ENCODE data around the gene GPAT2. TPM values are rescaled to one million over a fixed set of nuclear protein-coding genes. Genes with fewer than 3 reads are reported as not detected.
"Not testable (repeated sequence)": the region's sequence is repeated elsewhere in the genome, so short reads cannot be mapped to it uniquely, and the experiment has no call there.

GPAT2 gene
- total RNA-seq, 1 experiment from 2014 or later = not detected

DNA sequence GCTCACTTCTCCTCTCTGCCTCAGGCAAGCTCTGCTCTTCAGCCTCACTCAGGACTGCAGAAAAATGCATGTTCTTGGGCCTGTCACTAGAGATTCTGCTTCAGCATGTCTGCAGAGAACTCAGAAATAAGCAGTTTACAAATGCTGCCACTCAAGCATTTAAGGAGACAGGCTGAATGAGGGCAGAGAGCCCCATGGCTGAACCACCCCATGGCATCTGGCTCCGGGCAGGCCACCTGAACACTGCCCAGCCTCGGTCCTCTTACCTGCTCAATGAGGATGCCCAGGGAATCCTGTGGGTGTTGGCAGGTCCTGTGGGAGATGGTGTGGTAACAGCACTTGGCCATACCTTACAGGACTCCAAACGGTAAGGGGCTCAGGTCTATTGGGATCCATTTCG lies 31.2 kb upstream of the GPAT2 start:
- H3K27me3 ChIP-seq (replicated peaks; ENCODE audit: control insufficient read depth, insufficient read depth, low read length); H3K4me1 ChIP-seq; H3K9me3 Mint-ChIP-seq (ENCODE audit: unreplicated experiment); H3K4me3 Mint-ChIP-seq (ENCODE audit: unreplicated experiment); H3K27ac Mint-ChIP-seq (ENCODE audit: unreplicated experiment); H3K9me3 ChIP-seq; BruUV-seq (replicated peaks); DNase-seq; H3K36me3 Mint-ChIP-seq (ENCODE audit: insufficient read depth, unreplicated experiment); intact Hi-C loops (cut with micrococcal nuclease; ENCODE audit: unreplicated experiment); H3K4me3 ChIP-seq (ENCODE audit: low read depth, low read length); H3K36me3 ChIP-seq (ENCODE audit: control insufficient read depth, insufficient read depth, low read length); H3K27me3 Mint-ChIP-seq (ENCODE audit: insufficient read depth, unreplicated experiment); CTCF ChIA-PET; POLR2A ChIA-PET: not testable (repeated sequence)
- peaks cover 11% of the 10 kb centered on the region for H3K4me1 Mint-ChIP-seq (ENCODE audit: low read depth, unreplicated experiment)

DNA sequence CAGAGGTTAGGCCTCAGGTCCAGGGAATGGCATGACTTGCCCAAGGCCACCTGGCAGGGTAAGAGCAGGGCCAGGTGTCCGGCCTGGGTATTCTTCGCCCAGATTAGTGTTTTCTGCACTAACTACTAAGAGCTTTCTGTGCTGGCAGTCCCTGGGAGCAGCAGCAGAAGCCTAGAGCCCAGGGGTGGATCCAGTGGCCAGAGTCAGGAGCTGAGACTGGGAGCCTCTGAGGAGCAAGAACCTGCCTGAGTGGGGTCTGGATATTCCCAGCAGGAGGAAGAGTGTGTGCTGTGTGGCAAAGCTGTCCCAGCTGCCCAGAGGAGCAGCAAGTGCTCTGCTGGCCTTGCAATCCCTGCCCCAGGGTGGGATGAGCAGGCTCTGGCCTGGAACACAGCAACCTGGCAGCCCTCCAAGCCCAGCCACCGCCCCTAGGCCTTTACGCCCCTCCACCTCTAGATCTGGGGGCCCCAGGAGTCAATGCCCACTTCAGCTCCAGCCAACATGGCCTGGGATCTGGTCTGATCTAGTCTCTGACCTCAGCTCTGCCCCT lies 30.7 kb upstream of the GPAT2 start:
- no peak for DNase-seq
- TF ChIP-seq, protein P1, sequence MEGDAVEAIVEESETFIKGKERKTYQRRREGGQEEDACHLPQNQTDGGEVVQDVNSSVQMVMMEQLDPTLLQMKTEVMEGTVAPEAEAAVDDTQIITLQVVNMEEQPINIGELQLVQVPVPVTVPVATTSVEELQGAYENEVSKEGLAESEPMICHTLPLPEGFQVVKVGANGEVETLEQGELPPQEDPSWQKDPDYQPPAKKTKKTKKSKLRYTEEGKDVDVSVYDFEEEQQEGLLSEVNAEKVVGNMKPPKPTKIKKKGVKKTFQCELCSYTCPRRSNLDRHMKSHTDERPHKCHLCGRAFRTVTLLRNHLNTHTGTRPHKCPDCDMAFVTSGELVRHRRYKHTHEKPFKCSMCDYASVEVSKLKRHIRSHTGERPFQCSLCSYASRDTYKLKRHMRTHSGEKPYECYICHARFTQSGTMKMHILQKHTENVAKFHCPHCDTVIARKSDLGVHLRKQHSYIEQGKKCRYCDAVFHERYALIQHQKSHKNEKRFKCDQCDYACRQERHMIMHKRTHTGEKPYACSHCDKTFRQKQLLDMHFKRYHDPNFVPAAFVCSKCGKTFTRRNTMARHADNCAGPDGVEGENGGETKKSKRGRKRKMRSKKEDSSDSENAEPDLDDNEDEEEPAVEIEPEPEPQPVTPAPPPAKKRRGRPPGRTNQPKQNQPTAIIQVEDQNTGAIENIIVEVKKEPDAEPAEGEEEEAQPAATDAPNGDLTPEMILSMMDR (IDR thresholded peaks at IDR 0.05; ENCODE audit: insufficient read depth in 1 of 2, low read depth in 1 of 2, low read length in 1 of 2, severe bottlenecking in 1 of 2, unreplicated experiment in 1 of 2) = no peak
- CTCF ChIA-PET = no interaction called here
- H3K27me3 ChIP-seq (replicated peaks; ENCODE audit: control insufficient read depth, insufficient read depth, low read length) = no peaks in the 10 kb centered on the region
- no peaks in the 10 kb centered on the region for H3K9me3 Mint-ChIP-seq (ENCODE audit: unreplicated experiment)
- no peaks in the 10 kb centered on the region for H3K27me3 Mint-ChIP-seq (ENCODE audit: insufficient read depth, unreplicated experiment)
- intact Hi-C loops (cut with micrococcal nuclease; ENCODE audit: unreplicated experiment) = no loop called here
- no peaks in the 10 kb centered on the region for H3K36me3 ChIP-seq (ENCODE audit: control insufficient read depth, insufficient read depth, low read length)
- H3K4me3 Mint-ChIP-seq (ENCODE audit: unreplicated experiment) = no peak overlapping the region
- H3K4me3 ChIP-seq (ENCODE audit: low read depth, low read length) = no peak overlapping the region
- no peak overlapping the region for H3K27ac Mint-ChIP-seq (ENCODE audit: unreplicated experiment)
- H3K4me1 ChIP-seq = 0 out of 2 replicates have a peak, but pooled peaks cover 6% of the 10 kb centered on the region
- H3K36me3 Mint-ChIP-seq (ENCODE audit: insufficient read depth, unreplicated experiment) = no peaks in the 10 kb centered on the region
- H3K9me3 ChIP-seq = no peaks in the 10 kb centered on the region
- no TSS peak for BruUV-seq (replicated peaks)
- POLR2A ChIA-PET = no interaction called here
- H3K4me1 Mint-ChIP-seq (ENCODE audit: low read depth, unreplicated experiment) = peaks cover 11% of the 10 kb centered on the region

DNA sequence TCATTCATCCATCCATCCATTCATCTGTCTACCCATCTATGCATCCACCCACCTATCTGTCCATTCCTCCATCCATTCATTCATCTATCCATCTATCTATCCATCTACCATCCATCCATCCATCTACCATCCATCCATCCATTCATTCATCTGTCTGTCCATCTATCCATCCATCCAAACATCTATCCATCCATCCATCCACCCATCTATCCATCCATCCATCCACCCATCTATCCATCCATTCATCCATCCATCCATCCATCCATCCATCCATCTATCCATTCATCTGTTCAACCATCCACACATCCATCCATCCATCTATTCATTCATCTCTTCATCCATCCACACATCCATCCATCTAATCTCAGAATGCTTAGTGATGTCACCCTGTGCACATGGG lies 30.0 kb upstream of the GPAT2 start:
- BruUV-seq (replicated peaks); H3K4me1 ChIP-seq; H3K9me3 ChIP-seq; POLR2A ChIA-PET; H3K4me3 ChIP-seq (ENCODE audit: low read depth, low read length); H3K9me3 Mint-ChIP-seq (ENCODE audit: unreplicated experiment); H3K36me3 Mint-ChIP-seq (ENCODE audit: insufficient read depth, unreplicated experiment); H3K36me3 ChIP-seq (ENCODE audit: control insufficient read depth, insufficient read depth, low read length); H3K27ac Mint-ChIP-seq (ENCODE audit: unreplicated experiment); H3K4me3 Mint-ChIP-seq (ENCODE audit: unreplicated experiment); intact Hi-C loops (cut with micrococcal nuclease; ENCODE audit: unreplicated experiment); DNase-seq; H3K27me3 ChIP-seq (replicated peaks; ENCODE audit: control insufficient read depth, insufficient read depth, low read length); H3K27me3 Mint-ChIP-seq (ENCODE audit: insufficient read depth, unreplicated experiment); CTCF ChIA-PET: not testable (repeated sequence)
- peaks cover 11% of the 10 kb centered on the region for H3K4me1 Mint-ChIP-seq (ENCODE audit: low read depth, unreplicated experiment)

DNA sequence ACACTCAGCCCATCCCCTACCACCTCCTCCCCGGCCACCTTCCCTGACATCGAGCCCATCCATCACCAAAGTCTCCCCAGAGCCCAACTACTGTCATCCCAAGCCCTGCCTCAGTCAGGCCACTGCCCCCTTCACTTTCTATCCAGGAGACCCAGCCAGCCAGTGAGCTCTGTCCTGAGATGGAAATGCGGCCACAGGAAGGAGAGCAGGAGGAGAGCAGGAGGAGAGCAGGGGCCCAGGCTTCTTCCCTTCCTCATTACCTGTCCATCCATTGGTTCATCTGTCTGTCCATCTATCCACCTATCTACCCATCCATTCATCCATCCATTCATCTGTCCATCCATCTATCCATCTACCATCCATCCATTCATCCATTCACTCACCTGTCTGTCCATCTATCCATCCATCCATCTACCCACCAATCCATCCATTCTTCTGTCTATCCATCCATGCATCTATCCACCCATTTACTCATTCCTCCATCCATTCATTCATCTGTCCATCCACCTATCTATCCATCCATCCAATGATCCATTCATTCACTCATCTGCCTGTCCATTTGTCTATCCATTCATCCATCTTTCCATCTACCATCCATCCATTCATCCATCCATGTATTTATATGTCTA lies 29.4 kb upstream of the GPAT2 start:
- H3K4me1 ChIP-seq; CTCF ChIA-PET; POLR2A ChIA-PET; H3K9me3 Mint-ChIP-seq (ENCODE audit: unreplicated experiment); H3K27me3 Mint-ChIP-seq (ENCODE audit: insufficient read depth, unreplicated experiment); H3K27me3 ChIP-seq (replicated peaks; ENCODE audit: control insufficient read depth, insufficient read depth, low read length); H3K4me3 Mint-ChIP-seq (ENCODE audit: unreplicated experiment); BruUV-seq (replicated peaks); DNase-seq; H3K9me3 ChIP-seq; H3K4me3 ChIP-seq (ENCODE audit: low read depth, low read length); H3K27ac Mint-ChIP-seq (ENCODE audit: unreplicated experiment); intact Hi-C loops (cut with micrococcal nuclease; ENCODE audit: unreplicated experiment); H3K36me3 Mint-ChIP-seq (ENCODE audit: insufficient read depth, unreplicated experiment); H3K36me3 ChIP-seq (ENCODE audit: control insufficient read depth, insufficient read depth, low read length): not testable (repeated sequence)
- H3K4me1 Mint-ChIP-seq (ENCODE audit: low read depth, unreplicated experiment) = peaks cover 11% of the 10 kb centered on the region

DNA sequence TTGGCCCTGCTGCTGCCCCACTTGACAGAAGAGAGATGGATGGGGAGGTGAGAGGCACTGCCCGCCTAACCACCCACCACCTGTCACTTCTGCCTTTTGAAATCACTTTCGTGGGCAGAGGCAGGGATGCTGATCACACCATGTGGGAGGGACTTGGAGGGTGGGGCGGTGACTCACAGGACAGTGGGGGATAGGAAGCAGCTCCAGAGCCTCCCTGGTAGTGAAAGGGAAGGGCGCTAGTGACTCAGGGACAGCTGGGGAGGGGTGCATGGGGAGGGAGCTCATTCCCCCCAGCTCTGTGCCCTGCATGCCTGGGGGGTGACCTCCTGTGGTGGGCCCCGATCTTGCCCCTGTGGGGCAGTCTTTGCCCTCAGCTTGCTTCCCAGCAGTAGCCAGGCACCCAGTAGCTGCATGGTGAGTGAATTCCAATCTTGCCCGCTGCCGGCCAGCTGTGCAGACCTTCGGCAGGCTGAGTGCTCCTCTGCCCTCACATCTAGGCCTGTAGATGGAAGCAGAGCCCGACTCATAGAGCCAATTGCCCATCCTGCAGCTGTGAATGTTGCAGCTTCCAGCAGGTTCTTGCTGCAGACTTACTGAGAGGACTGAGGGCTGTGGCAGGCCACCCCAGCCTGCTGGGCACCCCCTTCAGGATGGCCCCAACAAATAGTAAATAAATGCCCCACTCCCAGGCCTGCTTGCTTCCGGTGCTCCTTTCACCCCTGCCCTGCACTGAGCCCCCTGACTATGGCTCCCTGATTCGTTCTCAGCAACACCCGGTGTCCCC lies 28.6 kb upstream of the GPAT2 start:
- DNase-seq; BruUV-seq (replicated peaks); intact Hi-C loops (cut with micrococcal nuclease; ENCODE audit: unreplicated experiment); POLR2A ChIA-PET; H3K4me3 Mint-ChIP-seq (ENCODE audit: unreplicated experiment); H3K4me3 ChIP-seq (ENCODE audit: low read depth, low read length); H3K36me3 ChIP-seq (ENCODE audit: control insufficient read depth, insufficient read depth, low read length); H3K27ac Mint-ChIP-seq (ENCODE audit: unreplicated experiment); H3K9me3 Mint-ChIP-seq (ENCODE audit: unreplicated experiment); H3K27me3 ChIP-seq (replicated peaks; ENCODE audit: control insufficient read depth, insufficient read depth, low read length); H3K4me1 ChIP-seq; H3K36me3 Mint-ChIP-seq (ENCODE audit: insufficient read depth, unreplicated experiment); H3K9me3 ChIP-seq; H3K27me3 Mint-ChIP-seq (ENCODE audit: insufficient read depth, unreplicated experiment): not testable (repeated sequence)
- CTCF ChIA-PET = interaction anchor here (0.6 kb wide), 1 partner anchor 54 kb away, joined by 4 read pairs; no protein-coding TSS in a partner anchor
- H3K4me1 Mint-ChIP-seq (ENCODE audit: low read depth, unreplicated experiment) = peaks cover 11% of the 10 kb centered on the region

DNA sequence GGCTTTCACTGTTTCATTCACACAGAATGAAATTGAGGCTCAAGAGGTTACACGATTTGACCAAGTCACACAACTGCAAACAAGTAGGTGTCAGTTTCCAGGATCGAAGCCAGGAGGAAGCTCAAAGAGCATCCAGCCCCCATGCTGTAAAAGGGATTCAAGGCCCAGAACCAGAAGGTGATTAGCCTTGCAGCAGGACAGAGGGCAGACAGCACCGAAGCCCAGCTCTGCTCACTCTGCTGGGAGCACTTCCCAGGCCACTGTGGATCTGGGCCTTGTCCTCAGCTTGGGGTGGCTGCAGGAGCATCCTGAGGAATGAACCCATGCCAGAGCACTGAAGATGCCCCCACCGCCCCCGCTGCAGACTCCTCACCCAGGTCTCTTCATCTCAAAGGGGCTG lies 27.8 kb upstream of the GPAT2 start:
- DNase-seq; H3K9me3 ChIP-seq; H3K4me3 ChIP-seq (ENCODE audit: low read depth, low read length); H3K27ac Mint-ChIP-seq (ENCODE audit: unreplicated experiment); H3K27me3 Mint-ChIP-seq (ENCODE audit: insufficient read depth, unreplicated experiment); CTCF ChIA-PET; BruUV-seq (replicated peaks); H3K4me1 Mint-ChIP-seq (ENCODE audit: low read depth, unreplicated experiment); POLR2A ChIA-PET; H3K4me3 Mint-ChIP-seq (ENCODE audit: unreplicated experiment); H3K36me3 ChIP-seq (ENCODE audit: control insufficient read depth, insufficient read depth, low read length); H3K4me1 ChIP-seq; H3K36me3 Mint-ChIP-seq (ENCODE audit: insufficient read depth, unreplicated experiment); intact Hi-C loops (cut with micrococcal nuclease; ENCODE audit: unreplicated experiment); H3K9me3 Mint-ChIP-seq (ENCODE audit: unreplicated experiment); H3K27me3 ChIP-seq (replicated peaks; ENCODE audit: control insufficient read depth, insufficient read depth, low read length): not testable (repeated sequence)

All from Caco-2 (cell line).